Esophagus muscularis mucosa (tissue), 4 donors: Measurements from ENCODE around the gene RANBP17. TPM values are rescaled to one million over a fixed set of nuclear protein-coding genes. Genes with fewer than 3 reads are reported as not detected.

Experiments
- DNase-seq: peaks from one replicate; pipeline ENCODE4 v3.0.0-alpha.2; 2017; ENCODE audit errors: extremely low spot score
- H3K27ac ChIP-seq, 4 donors: fragments of 200-600 bp; sonication (generic); replicated peaks in 1 of 4; 1 replicate in 3 of 4; 2 replicates in 1 of 4; pipeline ENCODE4 v1.5.1; 2016 to 2019; ENCODE audit warnings: mild to moderate bottlenecking in 1 of 4
- H3K27me3 ChIP-seq, 4 donors: fragments of 200-600 bp; sonication (generic); one replicate each; pipeline versions ENCODE4 v1.5.1 to v1.6.0; 2016 to 2019
- H3K36me3 ChIP-seq, 4 donors: fragments of 200-600 bp; sonication (generic); one replicate each; pipeline ENCODE4 v1.5.1; 2016 to 2019
- H3K4me1 ChIP-seq, 4 donors: fragments of 200-600 bp; sonication (generic); one replicate each; pipeline ENCODE4 v1.5.1; 2016 to 2019
- H3K4me3 ChIP-seq, 4 donors: fragments of 200-600 bp; sonication (generic); 1 replicate in 2 of 4; 2 replicates in 2 of 4; pipeline ENCODE4 v1.5.1; 2016 to 2019; ENCODE audit warnings: mild to moderate bottlenecking in 4 of 4, moderate library complexity in 1 of 4
- H3K9me3 ChIP-seq, 4 donors: fragments of 200-600 bp; sonication (generic); 1 replicate in 3 of 4; 2 replicates in 1 of 4; pipeline ENCODE4 v1.5.1; 2016 to 2019
- EP300 ChIP-seq: sonication (generic); formaldehyde crosslinking; IDR thresholded peaks from one replicate; pipeline ENCODE4 v1.6.1; 2017; ENCODE audit warnings: antibody characterized with exemption
- POLR2A ChIP-seq: fragments of 450-650 bp; IDR thresholded peaks from one replicate; pipeline ENCODE4 v1.6.1; 2017; ENCODE audit warnings: antibody characterized with exemption, moderate library complexity, mild to moderate bottlenecking, low read depth
- POLR2AphosphoS5 ChIP-seq, 2 donors: sonication (generic); formaldehyde crosslinking; IDR thresholded peaks; one replicate each; pipeline ENCODE4 v1.6.1; 2017; ENCODE audit warnings: antibody characterized with exemption in 2 of 2
- WGBS: methylation state at CpG from one replicate; pipeline ENCODE4 v1.1.5; 2018; 5-methylcytosine and 5-hydroxymethylcytosine counted together
- intact Hi-C: fragments of 100-400 bp; cut with DNase I; formaldehyde crosslinking; loops from one replicate; pipeline ENCODE4 v1.15.1; 2023
- total RNA-seq, 4 donors: library from RNA; depleted of rRNA; stranded (reverse); fragments of >200 nt; gene quantifications; one replicate each; pipeline versions ENCODE4 v1.1.0 to v1.2.1, GENCODE V29; 2016
- TF ChIP-seq, protein P1 (sequence below), 3 experiments: fragments of 200-600 bp in 2 of 3; fragments of 450-650 bp in 1 of 3; sonication (generic) in 2 of 3; IDR thresholded peaks; one replicate each; pipeline ENCODE4 v1.5.1; 2017 to 2019; ENCODE audit warnings: antibody characterized with exemption in 3 of 3, mild to moderate bottlenecking in 2 of 3, moderate library complexity in 1 of 3

RANBP17 gene
- total RNA-seq, 4 donors from 2014 or later: 16.4 to 28.2 (median 17.7) TPM

DNA sequence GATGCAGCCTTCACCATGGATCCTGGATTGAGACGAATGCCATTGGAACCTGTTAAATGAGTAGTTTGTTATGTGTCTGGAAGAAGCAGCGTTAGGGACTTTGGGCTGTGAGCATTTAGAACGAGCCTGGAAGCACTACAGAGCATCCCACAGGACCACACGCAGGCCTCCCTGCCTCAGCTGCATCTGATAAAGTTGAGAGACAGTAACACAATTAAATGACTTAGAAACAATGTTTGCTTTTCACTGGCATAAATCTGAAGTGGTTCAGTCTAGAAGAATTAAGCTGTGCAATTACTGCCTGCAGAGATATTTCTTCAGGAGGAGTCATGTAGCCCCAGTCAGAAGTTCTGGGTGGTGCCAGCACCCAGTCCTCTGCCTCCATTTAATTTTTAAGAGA, 437.4 kb downstream of the RANBP17 start:
- no peaks in the 10 kb centered on the region for H3K4me1 ChIP-seq
- peaks cover 0 to 3% (median under 1%) of the 10 kb centered on the region in 4 donors for H3K36me3 ChIP-seq
- peaks cover 0 to 5% (median 0%) of the 10 kb centered on the region in 4 donors for H3K27me3 ChIP-seq
- DNase-seq: no peak
- intact Hi-C loops: no loop called here
- H3K27ac ChIP-seq: no peak overlapping the region
- TF ChIP-seq POLR2AphosphoS5 (IDR thresholded peaks at IDR 0.05): no peak
- TF ChIP-seq EP300: no peak
- TF ChIP-seq, protein P1, sequence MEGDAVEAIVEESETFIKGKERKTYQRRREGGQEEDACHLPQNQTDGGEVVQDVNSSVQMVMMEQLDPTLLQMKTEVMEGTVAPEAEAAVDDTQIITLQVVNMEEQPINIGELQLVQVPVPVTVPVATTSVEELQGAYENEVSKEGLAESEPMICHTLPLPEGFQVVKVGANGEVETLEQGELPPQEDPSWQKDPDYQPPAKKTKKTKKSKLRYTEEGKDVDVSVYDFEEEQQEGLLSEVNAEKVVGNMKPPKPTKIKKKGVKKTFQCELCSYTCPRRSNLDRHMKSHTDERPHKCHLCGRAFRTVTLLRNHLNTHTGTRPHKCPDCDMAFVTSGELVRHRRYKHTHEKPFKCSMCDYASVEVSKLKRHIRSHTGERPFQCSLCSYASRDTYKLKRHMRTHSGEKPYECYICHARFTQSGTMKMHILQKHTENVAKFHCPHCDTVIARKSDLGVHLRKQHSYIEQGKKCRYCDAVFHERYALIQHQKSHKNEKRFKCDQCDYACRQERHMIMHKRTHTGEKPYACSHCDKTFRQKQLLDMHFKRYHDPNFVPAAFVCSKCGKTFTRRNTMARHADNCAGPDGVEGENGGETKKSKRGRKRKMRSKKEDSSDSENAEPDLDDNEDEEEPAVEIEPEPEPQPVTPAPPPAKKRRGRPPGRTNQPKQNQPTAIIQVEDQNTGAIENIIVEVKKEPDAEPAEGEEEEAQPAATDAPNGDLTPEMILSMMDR (IDR thresholded peaks at IDR 0.05): no peak
- TF ChIP-seq POLR2A: no peak
- no peaks in the 10 kb centered on the region for H3K9me3 ChIP-seq
- WGBS: 95% methylated on average over 4 of the region's 4 CpGs
- H3K4me3 ChIP-seq: no peak overlapping the region

DNA sequence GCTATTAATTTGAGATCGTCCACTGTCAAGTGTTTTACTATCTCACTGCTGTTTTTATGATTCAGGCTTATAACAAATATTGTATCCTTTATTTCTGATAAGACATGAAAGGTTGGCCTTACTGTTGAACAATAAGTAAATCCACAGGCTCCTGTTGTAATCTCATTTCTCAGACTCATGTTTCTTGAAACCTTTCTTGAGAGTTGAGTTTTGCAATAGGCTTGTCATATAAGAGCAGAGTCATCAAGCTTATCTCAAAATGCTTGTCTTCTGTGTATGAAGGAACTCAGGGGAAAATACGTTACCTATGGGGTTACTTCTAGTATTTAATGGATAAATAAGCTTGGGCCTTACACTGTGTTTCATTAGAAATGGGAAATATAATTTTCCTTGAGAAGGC, 438.0 kb downstream of the RANBP17 start:
- Histone ChIP-seq H3K36me3 (no peaks in the 10 kb centered on the region), H3K4me3 (no peak overlapping the region), H3K4me1 (no peaks in the 10 kb centered on the region), H3K27ac (no peak overlapping the region), H3K27me3 (peaks cover 0 to 11% (median 2%) of the 10 kb centered on the region in 4 donors), H3K9me3 (no peaks in the 10 kb centered on the region)
- WGBS: 95% methylated on average over 2 of the region's 2 CpGs
- DNase-seq: no peak
- no peak for TF ChIP-seq POLR2A
- no peak for TF ChIP-seq EP300
- TF ChIP-seq POLR2AphosphoS5 (IDR thresholded peaks at IDR 0.05): no peak
- TF ChIP-seq, protein P1 (IDR thresholded peaks at IDR 0.05): no peak
- intact Hi-C loops: no loop called here

DNA sequence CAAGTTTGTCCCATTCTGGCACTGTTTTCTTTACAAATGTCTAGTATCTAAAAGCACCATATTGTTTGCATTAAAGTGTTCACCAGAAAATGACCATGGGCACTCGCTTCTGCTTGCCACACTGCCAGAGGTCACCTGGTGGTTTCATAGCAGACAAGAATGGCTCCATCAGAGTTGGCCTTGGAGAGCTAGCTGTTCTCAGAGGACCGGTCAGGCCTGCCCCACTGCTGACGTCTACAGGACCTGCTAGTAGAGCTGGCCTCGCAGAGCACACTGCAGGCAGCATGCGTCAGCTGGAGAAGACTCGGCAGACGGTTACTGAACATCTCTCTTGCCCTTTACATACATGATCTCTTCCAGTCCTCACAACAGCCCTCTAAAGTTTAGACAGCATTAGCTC, 438.5 kb downstream of the RANBP17 start:
- intact Hi-C loops: no loop called here
- Histone ChIP-seq H3K4me3 (no peak overlapping the region), H3K27ac (no peak overlapping the region), H3K36me3 (no peaks in the 10 kb centered on the region), H3K27me3 (peaks cover 0 to 16% (median 7%) of the 10 kb centered on the region in 4 donors), H3K9me3 (no peaks in the 10 kb centered on the region), H3K4me1 (no peaks in the 10 kb centered on the region)
- TF ChIP-seq POLR2A (no peak), EP300 (no peak), POLR2AphosphoS5 (IDR thresholded peaks at IDR 0.05) (no peak)
- TF ChIP-seq, protein P1 (IDR thresholded peaks at IDR 0.05): no peak
- WGBS: 92% methylated on average over 7 of the region's 7 CpGs
- no peak for DNase-seq

DNA sequence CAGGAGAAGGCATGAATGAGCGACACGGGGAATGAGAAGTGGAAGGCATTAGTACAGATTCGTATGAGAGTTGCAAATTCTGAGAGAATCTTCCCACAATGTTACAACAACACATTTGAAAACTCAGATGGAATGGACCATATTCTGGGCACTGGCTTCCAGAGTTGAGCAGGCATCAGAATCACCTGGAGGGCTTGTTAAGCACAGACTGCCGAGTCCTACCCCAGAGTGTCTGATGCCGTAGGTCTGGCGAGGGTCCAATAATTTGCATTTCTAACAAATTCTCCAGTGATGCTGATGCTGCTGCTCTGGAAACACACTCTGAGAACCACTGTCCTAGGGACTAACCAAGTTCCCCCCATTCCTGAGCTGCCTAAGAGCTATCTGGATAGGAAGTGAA, 444.3 kb downstream of the RANBP17 start:
- H3K27me3 ChIP-seq: peaks cover 9 to 74% (median 60%) of the 10 kb centered on the region in 4 donors
- no peak overlapping the region for H3K27ac ChIP-seq
- H3K9me3 ChIP-seq: no peaks in the 10 kb centered on the region
- H3K36me3 ChIP-seq: no peaks in the 10 kb centered on the region
- intact Hi-C loops: no loop called here
- no peak for TF ChIP-seq POLR2A
- no peak for TF ChIP-seq POLR2AphosphoS5 (IDR thresholded peaks at IDR 0.05)
- H3K4me1 ChIP-seq: peaks cover 22 to 32% (median 31%) of the 10 kb centered on the region in 4 donors
- DNase-seq: no peak
- WGBS: 61% methylated on average over 6 of the region's 6 CpGs
- H3K4me3 ChIP-seq: no peak overlapping the region

DNA sequence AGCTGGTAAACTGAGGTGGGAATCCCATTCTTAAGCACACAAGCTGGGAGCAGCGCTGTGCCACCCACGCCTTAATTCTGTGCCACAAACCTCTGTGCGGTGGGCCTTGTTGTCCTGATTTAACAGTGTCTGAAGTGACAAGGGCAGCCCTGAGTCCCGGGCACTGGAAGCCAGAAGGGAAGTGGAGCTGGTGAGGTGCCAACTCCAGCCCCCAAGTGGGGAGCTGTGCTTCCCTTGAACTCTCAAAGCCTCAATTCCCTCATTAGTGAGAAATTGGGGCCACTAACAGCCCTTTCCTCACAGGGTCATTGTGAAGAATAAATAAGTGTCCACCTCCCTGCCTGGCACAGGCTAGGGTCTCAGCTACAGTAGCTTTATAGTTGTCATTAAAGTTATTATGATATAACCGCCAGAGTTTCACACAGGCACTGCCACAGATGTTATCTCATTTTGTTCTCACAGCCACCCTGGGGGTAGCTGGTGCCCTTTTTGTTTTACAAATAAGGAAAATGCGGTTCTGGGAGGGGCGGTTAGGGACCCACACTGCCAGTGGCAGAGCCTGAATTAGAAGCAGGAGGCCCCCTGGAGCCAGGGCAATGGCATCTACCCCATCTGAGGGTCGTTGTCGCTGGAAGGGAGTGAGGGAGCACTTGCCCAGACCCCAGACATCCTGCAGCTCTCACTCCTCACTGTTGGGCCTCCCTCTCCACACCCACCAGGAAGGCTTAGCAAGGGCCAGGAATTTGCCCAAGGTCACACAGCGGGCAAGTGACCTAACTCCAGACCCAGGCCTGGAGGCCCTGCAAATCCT, 445.2 kb downstream of the RANBP17 start:
- Histone ChIP-seq H3K4me3 (no peak overlapping the region), H3K9me3 (no peaks in the 10 kb centered on the region), H3K36me3 (no peaks in the 10 kb centered on the region), H3K27me3 (peaks cover 9 to 82% (median 68%) of the 10 kb centered on the region in 4 donors), H3K27ac (no peak overlapping the region), H3K4me1 (peaks cover 30 to 41% (median 39%) of the 10 kb centered on the region in 4 donors)
- DNase-seq: no peak
- 38% methylated on average over 8 of the region's 10 CpGs for WGBS
- TF ChIP-seq POLR2AphosphoS5 (IDR thresholded peaks at IDR 0.05) (no peak), EP300 (no peak), POLR2A (no peak)
- TF ChIP-seq, protein P1 (IDR thresholded peaks at IDR 0.05): no peak
- intact Hi-C loops: no loop called here
